HepG2 (cell line): ENCODE measurements around the gene SENP5.

ENCODE experiments used
- BCLAF1 ChIP-seq: fragments of 450-650 bp; IDR thresholded peaks from 2 replicates; pipeline ENCODE4 v1.6.1; 2017; ENCODE audit warnings: mild to moderate bottlenecking
- CTCF ChIP-seq: sonication (generic); formaldehyde crosslinking; IDR thresholded peaks from 2 replicates; pipeline ENCODE4 v1.5.0; 2020; ENCODE audit warnings: mild to moderate bottlenecking, missing genetic modification reagents, moderate library complexity
- ZNF639 ChIP-seq: conservative IDR thresholded peaks from 2 replicates; pipeline ENCODE4 v1.6.1; 2018; ENCODE audit warnings: missing genetic modification reagents
- TF ChIP-seq, protein P1 (sequence below): sonication (generic); formaldehyde crosslinking; IDR thresholded peaks from 2 replicates; pipeline ENCODE4 v1.9.0; 2021; ENCODE audit warnings: missing genetic modification reagents, mild to moderate bottlenecking, borderline replicate concordance

DNA sequence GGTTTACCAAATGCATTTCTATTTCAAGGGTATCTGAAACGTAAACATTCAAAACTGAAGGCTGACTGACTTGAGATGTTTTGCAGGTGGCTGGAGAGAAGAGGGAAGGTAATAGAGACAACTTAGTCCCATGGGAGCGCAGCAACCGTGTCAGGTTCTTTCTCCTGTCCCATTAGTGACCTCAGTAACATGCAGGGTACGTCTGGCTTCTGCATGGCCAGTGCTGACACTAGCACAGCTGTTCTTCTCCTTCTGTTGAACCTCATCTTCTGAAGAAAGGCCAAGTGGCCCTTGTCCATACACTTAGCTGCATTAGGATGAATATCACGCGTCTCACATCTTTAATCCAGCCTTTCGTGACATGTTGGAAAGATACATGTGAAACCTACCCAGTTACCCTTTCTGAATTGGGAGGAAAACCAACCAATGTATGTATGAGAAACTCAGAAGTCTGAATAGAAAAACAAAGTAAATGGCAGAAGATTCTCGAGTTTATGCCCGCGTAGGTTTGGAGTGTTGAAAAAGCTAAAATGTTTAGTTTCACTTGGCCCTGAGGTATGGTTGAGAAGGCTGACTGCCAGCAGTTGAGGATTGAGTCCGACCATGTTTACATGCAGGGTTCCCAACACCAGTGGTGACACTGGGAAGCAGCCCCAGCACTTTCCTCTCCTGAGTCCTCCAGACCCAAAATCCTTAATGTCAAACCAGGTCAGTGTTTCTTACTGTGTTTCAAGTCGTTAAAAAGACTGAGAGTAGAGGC, 64.3 kb downstream of the SENP5 start:
- TF ChIP-seq ZNF639 (CRISPR knock-in tag) = no peak
- TF ChIP-seq BCLAF1 = no peak
- TF ChIP-seq, protein P1, sequence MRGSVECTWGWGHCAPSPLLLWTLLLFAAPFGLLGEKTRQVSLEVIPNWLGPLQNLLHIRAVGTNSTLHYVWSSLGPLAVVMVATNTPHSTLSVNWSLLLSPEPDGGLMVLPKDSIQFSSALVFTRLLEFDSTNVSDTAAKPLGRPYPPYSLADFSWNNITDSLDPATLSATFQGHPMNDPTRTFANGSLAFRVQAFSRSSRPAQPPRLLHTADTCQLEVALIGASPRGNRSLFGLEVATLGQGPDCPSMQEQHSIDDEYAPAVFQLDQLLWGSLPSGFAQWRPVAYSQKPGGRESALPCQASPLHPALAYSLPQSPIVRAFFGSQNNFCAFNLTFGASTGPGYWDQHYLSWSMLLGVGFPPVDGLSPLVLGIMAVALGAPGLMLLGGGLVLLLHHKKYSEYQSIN (CRISPR knock-in tag) = no peak
- TF ChIP-seq CTCF (CRISPR knock-in tag) = no peak
